ENCODE results near the gene CLSTN2. TPM values are rescaled to one million over a fixed set of nuclear protein-coding genes. Genes with fewer than 3 reads are reported as not detected.

Gene CLSTN2
- total RNA-seq, 1 experiment from 2014 or later: 0.02 TPM

DNA sequence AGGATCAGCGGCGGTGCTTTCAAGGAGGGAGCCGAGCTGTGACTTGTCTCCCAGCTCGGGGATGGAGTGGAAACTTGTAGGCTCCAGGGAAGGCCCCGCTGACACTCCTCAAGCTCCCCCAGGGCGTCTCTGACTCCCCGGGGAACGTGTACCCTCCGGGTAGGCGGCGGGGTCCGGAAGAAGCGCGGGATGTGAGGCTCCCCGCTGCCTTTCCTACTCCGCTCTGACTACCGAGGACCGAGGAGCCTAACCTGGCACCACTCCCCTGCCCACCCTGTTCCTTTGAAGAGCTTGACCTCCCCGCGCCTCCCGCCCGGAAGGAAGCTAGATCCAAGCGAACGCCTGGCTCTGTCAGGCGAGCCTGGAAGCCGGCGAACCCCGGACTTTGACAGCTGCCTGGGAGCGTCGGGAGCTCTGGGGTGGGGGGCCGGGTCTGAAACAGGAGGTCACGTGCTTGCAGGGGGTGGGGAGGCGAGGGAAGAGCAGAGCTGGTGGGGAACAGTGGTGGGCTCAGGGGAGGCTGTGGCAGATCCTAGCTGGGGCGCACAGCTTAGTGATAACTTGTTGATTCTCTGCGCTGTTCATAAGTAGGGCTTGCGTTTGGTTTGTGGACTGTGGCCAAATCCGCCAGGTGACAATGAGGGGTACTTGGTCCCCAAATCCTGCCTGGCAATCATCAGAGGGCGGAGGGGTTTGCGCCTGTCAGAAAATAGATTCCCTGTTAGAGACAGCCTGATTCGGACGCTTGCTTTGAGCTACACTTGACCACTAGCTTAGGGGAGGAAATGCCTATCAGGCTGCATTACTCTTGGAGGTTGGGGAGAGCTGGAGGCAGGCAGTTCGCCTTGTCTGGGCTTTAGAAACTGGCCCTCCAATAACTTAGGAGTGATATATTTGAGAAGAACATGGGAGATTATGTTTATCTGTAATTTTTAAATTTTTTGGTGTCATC is 1.2 kb downstream of the CLSTN2 start:
- Histone ChIP-seq H3K27ac (ENCODE audit: low read depth, low read length) (no peak overlapping the region), H3K27me3 (ENCODE audit: insufficient read depth, low read length) (peaks cover 20% of the 10 kb centered on the region; the same call in 1 of the 2 replicates), H2AFZ (ENCODE audit: low read depth, low read length, poor library complexity, severe bottlenecking) (no peak overlapping the region), H3K4me2 (ENCODE audit: low read length) (no peak overlapping the region), H3K36me3 (ENCODE audit: control insufficient read depth in 1 of 2, insufficient read depth in 2 of 2, low read length in 2 of 2) (no peaks in the 10 kb centered on the region), H4K20me1 (ENCODE audit: insufficient read depth) (no peaks in the 10 kb centered on the region; the same call in 1 of the 2 replicates), H3K9me2 (ENCODE audit: insufficient read depth) (no peaks in the 10 kb centered on the region), H3K9ac (ENCODE audit: low read length) (no peak overlapping the region), H3K4me1 (ENCODE audit: control insufficient read depth in 1 of 2, insufficient read depth in 2 of 2, low read length in 2 of 2) (no peaks in the 10 kb centered on the region), H3K79me2 (ENCODE audit: insufficient read depth, low read length) (no peaks in the 10 kb centered on the region), H3K9me3 (ENCODE audit: control insufficient read depth in 1 of 2, insufficient read depth in 1 of 2, low read depth in 1 of 2, low read length in 2 of 2) (no peaks in the 10 kb centered on the region), H3K4me3 (replicated peaks in 1 of 2; ENCODE audit: low read depth in 1 of 2, low read length in 2 of 2) (no peak overlapping the region)
- intact Hi-C loops (cut with micrococcal nuclease): loop anchor here (2.0 to 10.0 kb wide), 4 partner anchors 116 to 801 kb away; no protein-coding TSS in a partner anchor
- no peak for ATAC-seq
- no TSS peak for BruUV-seq (replicated peaks)
- CTCF ChIA-PET: interaction anchor here (0.6 to 0.7 kb wide), 2 partner anchors 560 to 988 kb away, joined by 3 read pairs; no protein-coding TSS in a partner anchor
- TF ChIP-seq JUND (IDR thresholded peaks at IDR 0.05) (no peak), ZNF274 (IDR thresholded peaks at IDR 0.05; ENCODE audit: low read depth, low read length) (no peak), SP1 (IDR thresholded peaks at IDR 0.05; ENCODE audit: low read depth) (no peak)
- TF ChIP-seq, protein P1, sequence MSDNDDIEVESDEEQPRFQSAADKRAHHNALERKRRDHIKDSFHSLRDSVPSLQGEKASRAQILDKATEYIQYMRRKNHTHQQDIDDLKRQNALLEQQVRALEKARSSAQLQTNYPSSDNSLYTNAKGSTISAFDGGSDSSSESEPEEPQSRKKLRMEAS (IDR thresholded peaks at IDR 0.05): no peak
- RAD21 ChIA-PET (ENCODE audit: low non-redundant PET in 1 of 2, low total read pairs in 2 of 2, uncharacterized antibody in 2 of 2, unreplicated experiment in 2 of 2): interaction anchor here in 1 of 2 experiments (0.7 kb wide), 1 partner anchor 279 kb away, joined by 4 read pairs; no protein-coding TSS in a partner anchor
- DNase-seq (ENCODE audit: low read depth, low spot score): no peak
- POLR2A ChIA-PET: no interaction called here

DNA sequence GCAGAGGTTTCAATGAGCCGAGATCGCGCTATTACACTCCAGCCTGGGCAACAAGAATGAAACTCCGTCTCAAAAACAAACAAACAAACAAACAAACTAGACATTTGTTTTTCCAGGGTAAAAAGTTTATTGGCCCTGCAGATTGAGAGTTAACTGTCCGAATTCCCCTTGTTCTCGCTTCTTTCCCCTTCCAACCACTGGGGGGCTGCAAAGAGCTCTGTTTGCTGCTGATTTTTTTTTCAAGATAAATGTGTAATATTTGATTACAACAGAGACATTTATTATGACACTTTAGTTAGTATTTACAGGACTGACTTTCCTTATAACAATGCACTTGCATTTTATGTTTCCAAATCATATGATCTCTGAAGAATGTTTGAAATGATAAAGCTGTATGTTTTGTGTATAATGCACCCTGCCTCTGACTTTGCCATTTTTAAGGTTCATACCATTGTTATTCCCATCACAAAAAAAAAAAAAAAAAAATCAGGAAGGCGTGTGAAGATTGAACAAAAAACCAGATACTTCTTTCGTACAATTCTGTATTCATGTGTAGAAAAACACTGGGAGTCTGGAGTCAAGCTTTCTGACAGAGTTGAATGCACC is 2.8 kb downstream of the CLSTN2 start:
- DNase-seq (ENCODE audit: low read depth, low spot score) (peak; percentile 19), ATAC-seq (peak; percentile 54)
- ChIA-PET CTCF (interaction anchor here (0.7 to 1.2 kb wide), 13 partner anchors 8 to 584 kb away, joined by 3 to 5 read pairs (median 3); no protein-coding TSS in a partner anchor), POLR2A (no interaction called here), RAD21 (ENCODE audit: low non-redundant PET in 1 of 2, low total read pairs in 2 of 2, uncharacterized antibody in 2 of 2, unreplicated experiment in 2 of 2) (interaction anchor here (0.6 to 1.0 kb wide), 4 partner anchors 279 to 926 kb away, joined by 3 read pairs; no protein-coding TSS in a partner anchor)
- no peaks in the 10 kb centered on the region for H3K36me3 ChIP-seq (ENCODE audit: control insufficient read depth in 1 of 2, insufficient read depth in 2 of 2, low read length in 2 of 2)
- no peaks in the 10 kb centered on the region; the same call in 1 of the 2 replicates for H4K20me1 ChIP-seq (ENCODE audit: insufficient read depth)
- TF ChIP-seq CBX3 (IDR thresholded peaks at IDR 0.05; ENCODE audit: low read depth) (no peak), RAD21 (IDR thresholded peaks at IDR 0.05; ENCODE audit: low read depth) (peak; percentile 72), EGR1 (IDR thresholded peaks at IDR 0.05; ENCODE audit: low read depth) (no peak)
- TF ChIP-seq, protein P2, sequence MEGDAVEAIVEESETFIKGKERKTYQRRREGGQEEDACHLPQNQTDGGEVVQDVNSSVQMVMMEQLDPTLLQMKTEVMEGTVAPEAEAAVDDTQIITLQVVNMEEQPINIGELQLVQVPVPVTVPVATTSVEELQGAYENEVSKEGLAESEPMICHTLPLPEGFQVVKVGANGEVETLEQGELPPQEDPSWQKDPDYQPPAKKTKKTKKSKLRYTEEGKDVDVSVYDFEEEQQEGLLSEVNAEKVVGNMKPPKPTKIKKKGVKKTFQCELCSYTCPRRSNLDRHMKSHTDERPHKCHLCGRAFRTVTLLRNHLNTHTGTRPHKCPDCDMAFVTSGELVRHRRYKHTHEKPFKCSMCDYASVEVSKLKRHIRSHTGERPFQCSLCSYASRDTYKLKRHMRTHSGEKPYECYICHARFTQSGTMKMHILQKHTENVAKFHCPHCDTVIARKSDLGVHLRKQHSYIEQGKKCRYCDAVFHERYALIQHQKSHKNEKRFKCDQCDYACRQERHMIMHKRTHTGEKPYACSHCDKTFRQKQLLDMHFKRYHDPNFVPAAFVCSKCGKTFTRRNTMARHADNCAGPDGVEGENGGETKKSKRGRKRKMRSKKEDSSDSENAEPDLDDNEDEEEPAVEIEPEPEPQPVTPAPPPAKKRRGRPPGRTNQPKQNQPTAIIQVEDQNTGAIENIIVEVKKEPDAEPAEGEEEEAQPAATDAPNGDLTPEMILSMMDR (IDR thresholded peaks at IDR 0.05 in 2 of 3, conservative IDR thresholded peaks at IDR 0.05 in 1 of 3; ENCODE audit: borderline replicate concordance in 1 of 3, insufficient read depth in 1 of 3, low read depth in 2 of 3, low read length in 2 of 3): peak; percentile 59 to 77 (median 76)
- H3K27ac ChIP-seq (ENCODE audit: low read depth, low read length): no peak overlapping the region
- H3K9me2 ChIP-seq (ENCODE audit: insufficient read depth): no peaks in the 10 kb centered on the region
- H3K4me3 ChIP-seq (replicated peaks in 1 of 2; ENCODE audit: low read depth in 1 of 2, low read length in 2 of 2): no peak overlapping the region
- intact Hi-C loops (cut with micrococcal nuclease): loop anchor here (1.0 to 10.0 kb wide), 6 partner anchors 115 to 926 kb away; no protein-coding TSS in a partner anchor
- H3K9me3 ChIP-seq (ENCODE audit: control insufficient read depth in 1 of 2, insufficient read depth in 1 of 2, low read depth in 1 of 2, low read length in 2 of 2): no peaks in the 10 kb centered on the region
- no peaks in the 10 kb centered on the region for H3K79me2 ChIP-seq (ENCODE audit: insufficient read depth, low read length)
- no peak overlapping the region for H2AFZ ChIP-seq (ENCODE audit: low read depth, low read length, poor library complexity, severe bottlenecking)
- BruUV-seq (replicated peaks): no TSS peak
- H3K4me2 ChIP-seq (ENCODE audit: low read length): no peak overlapping the region
- peaks cover 36% of the 10 kb centered on the region; the same call in 1 of the 2 replicates for H3K27me3 ChIP-seq (ENCODE audit: insufficient read depth, low read length)
- no peak overlapping the region for H3K9ac ChIP-seq (ENCODE audit: low read length)
- H3K4me1 ChIP-seq (ENCODE audit: control insufficient read depth in 1 of 2, insufficient read depth in 2 of 2, low read length in 2 of 2): no peaks in the 10 kb centered on the region

Measured in HCT116 (cell line).